Tibial nerve (tissue), 4 donors: ENCODE results near the gene SYNE3.

ENCODE experiments used
- CTCF ChIP-seq, 5 experiments: fragments of 200-600 bp in 3 of 5; fragments of 450-650 bp in 2 of 5; sonication (generic) in 3 of 5; IDR thresholded peaks; one replicate each; pipeline ENCODE4 v1.5.1; 2016 to 2019; ENCODE audit warnings: antibody characterized with exemption in 5 of 5, mild to moderate bottlenecking in 3 of 5, moderate library complexity in 2 of 5
- EP300 ChIP-seq, 2 donors: sonication (generic); formaldehyde crosslinking; IDR thresholded peaks; one replicate each; pipeline ENCODE4 v1.6.1; 2017; ENCODE audit warnings: antibody characterized with exemption in 2 of 2, mild to moderate bottlenecking in 1 of 2
- POLR2A ChIP-seq, 2 donors: fragments of 450-650 bp; IDR thresholded peaks; one replicate each; pipeline ENCODE4 v1.6.1; 2017; ENCODE audit warnings: antibody characterized with exemption in 2 of 2, mild to moderate bottlenecking in 2 of 2, moderate library complexity in 2 of 2

- TF ChIP-seq CTCF (IDR thresholded peaks at IDR 0.05) (no peak), POLR2A (IDR thresholded peaks at IDR 0.05) (no peak), EP300 (IDR thresholded peaks at IDR 0.05) (no peak)
Measured at GRCh38 chr14:95538801-95539509, 22.5 kb upstream of the SYNE3 start.
